ENCODE data around the gene CACNB2. TPM values are rescaled to one million over a fixed set of nuclear protein-coding genes. Genes with fewer than 3 reads are reported as not detected.

The CACNB2 gene
- total RNA-seq, 2 donors from 2014 or later, result 5.5 to 17.4 TPM

DNA sequence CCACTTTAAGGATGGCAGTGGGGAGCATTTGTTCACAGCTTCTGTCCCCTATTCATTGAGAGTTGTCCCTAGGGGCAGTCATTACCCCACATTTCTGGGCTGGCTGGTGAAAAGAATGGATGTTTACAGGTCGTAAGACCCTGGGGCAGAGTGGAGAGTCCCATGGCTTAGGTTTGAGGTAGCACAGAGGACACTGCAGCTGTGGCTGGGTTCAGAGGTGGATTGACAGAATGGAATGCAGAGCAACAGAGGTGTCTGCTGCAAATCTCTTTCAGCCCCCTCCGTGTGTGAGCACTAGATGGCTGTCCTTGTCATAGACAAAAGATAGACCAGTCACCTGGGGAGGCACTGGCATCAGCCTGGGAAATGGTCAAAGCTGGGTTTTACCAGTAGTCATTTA is 141.9 kb downstream of the CACNB2 start:
- no peaks in the 10 kb centered on the region for H3K36me3 ChIP-seq
- no peaks in the 10 kb centered on the region for H3K4me1 ChIP-seq (replicated peaks)
- H3K27me3 ChIP-seq (replicated peaks; ENCODE audit: insufficient read depth), result no peaks in the 10 kb centered on the region
- DNase-seq (ENCODE audit: low spot score), result no peak
- H3K4me3 ChIP-seq, result no peak overlapping the region
- no peak overlapping the region for H3K27ac ChIP-seq
- TF ChIP-seq, protein P1, sequence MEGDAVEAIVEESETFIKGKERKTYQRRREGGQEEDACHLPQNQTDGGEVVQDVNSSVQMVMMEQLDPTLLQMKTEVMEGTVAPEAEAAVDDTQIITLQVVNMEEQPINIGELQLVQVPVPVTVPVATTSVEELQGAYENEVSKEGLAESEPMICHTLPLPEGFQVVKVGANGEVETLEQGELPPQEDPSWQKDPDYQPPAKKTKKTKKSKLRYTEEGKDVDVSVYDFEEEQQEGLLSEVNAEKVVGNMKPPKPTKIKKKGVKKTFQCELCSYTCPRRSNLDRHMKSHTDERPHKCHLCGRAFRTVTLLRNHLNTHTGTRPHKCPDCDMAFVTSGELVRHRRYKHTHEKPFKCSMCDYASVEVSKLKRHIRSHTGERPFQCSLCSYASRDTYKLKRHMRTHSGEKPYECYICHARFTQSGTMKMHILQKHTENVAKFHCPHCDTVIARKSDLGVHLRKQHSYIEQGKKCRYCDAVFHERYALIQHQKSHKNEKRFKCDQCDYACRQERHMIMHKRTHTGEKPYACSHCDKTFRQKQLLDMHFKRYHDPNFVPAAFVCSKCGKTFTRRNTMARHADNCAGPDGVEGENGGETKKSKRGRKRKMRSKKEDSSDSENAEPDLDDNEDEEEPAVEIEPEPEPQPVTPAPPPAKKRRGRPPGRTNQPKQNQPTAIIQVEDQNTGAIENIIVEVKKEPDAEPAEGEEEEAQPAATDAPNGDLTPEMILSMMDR (IDR thresholded peaks at IDR 0.05), result no peak
- TF ChIP-seq POLR2AphosphoS5 (IDR thresholded peaks at IDR 0.05) (no peak), POLR2A (IDR thresholded peaks at IDR 0.05) (no peak)
- no peaks in the 10 kb centered on the region for H3K9me3 ChIP-seq
- WGBS, result 41% methylated on average over 2 of the region's 2 CpGs
- intact Hi-C loops (cut with DNase I), result no loop called here

DNA sequence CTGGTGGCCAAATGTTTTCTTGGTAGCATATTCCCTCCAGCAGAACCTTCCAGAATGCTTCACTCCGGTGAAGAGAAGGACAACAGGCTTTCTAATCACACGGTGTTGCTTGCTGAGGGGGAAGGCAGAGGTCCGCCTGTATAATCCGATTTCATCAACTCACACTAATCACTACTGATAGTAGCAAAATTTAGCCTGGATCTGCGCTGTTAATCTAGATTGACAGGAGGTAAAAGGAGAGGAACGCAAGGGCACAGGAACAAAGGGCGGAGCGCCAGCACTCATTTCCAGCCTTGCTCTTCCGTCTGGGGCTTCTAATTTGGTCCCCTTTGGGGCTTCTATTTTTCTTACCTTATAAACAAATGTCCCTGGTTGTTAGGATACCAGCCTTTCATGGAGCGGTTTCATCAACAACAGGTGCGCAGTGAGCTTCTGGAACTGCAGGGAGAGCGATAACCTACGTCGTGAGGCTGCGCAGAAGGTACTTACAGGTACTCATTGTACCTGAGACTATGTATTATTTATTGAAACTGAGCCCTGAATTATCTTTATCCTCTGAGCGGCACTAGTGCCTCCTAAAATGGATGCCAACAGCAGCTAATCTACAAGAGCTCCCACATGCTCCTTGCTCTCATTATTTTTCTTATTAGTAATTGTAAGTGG is 150.6 kb downstream of the CACNB2 start:
- no peaks in the 10 kb centered on the region for H3K9me3 ChIP-seq
- WGBS, result 92% methylated on average over 16 of the region's 16 CpGs
- no peaks in the 10 kb centered on the region for H3K27me3 ChIP-seq (replicated peaks; ENCODE audit: insufficient read depth)
- no peak for TF ChIP-seq POLR2AphosphoS5 (IDR thresholded peaks at IDR 0.05)
- TF ChIP-seq, protein P1 (IDR thresholded peaks at IDR 0.05), result no peak
- no peak for TF ChIP-seq POLR2A (IDR thresholded peaks at IDR 0.05)
- intact Hi-C loops (cut with DNase I), result no loop called here
- H3K36me3 ChIP-seq, result no peaks in the 10 kb centered on the region
- no peak for DNase-seq (ENCODE audit: low spot score)
- no peak overlapping the region for H3K4me3 ChIP-seq
- no peak overlapping the region for H3K27ac ChIP-seq
- no peaks in the 10 kb centered on the region for H3K4me1 ChIP-seq (replicated peaks)

DNA sequence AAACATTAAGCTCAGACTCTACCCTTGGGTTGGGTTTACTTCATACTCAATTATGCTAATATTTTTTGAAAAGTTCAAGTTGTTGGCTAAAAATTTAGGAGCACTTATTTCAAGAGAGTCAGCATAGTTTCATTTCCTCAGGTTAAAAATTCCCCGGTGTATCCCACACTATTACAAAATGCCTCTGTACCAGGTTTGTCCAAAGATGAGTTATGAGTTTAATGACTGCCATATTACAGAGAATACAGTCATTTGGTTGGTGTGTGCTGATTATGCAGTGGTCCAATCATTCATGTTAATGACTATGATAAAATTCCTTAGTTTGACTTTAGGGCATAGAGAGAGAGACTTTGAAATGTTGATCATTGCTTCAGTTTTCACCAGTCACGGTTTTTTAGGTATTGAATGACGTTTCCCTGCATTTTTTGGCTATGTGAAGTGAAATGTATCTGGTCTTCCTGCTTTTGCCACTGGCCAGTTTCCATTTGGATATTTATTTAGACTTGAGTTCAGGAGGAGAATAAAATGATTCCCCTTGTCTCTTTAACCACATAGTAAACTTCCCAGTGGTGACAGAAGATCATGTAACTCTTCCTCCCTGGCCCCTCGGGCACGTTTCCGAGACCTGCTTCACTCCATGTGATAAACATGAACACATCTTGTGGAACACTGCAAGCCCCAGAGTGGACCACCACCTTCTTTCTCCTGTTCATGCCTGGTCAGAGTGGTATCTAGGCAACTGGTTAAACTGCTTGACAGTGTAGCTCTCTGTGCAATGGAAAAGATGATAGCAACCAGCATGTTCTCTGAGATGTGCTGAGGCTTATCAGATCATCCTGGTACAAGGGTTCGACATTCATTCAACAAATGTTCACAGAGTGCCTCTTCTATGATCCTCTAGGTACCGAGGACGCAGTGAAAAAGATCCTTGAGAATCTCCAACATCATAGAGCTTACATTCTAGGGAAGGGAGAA is 153.6 kb downstream of the CACNB2 start:
- no peak overlapping the region for H3K4me3 ChIP-seq
- WGBS, result 55% methylated on average over 9 of the region's 9 CpGs

DNA sequence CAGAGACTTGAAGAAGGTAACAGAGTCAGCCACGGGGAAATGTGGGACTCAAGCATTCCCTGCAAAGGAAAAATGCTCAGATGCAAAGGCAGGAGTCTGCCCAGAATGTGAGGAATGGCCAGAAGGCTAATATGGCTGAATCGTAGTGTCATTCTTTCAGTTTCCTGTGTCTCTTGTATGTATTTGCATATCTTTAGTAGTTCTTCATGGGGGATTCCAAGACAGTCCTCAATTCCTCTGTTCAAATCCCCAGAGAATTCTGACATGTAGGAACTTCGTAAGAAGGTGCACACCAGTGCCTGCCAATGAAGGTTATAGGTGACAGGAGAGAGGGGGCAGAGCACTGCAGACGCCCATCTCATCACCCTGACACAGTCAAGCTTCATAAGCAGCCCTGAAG is 154.4 kb downstream of the CACNB2 start:
- Histone ChIP-seq H3K27ac (no peak overlapping the region), H3K27me3 (replicated peaks; ENCODE audit: insufficient read depth) (no peaks in the 10 kb centered on the region), H3K4me1 (replicated peaks) (no peaks in the 10 kb centered on the region), H3K4me3 (no peak overlapping the region), H3K36me3 (no peaks in the 10 kb centered on the region), H3K9me3 (no peaks in the 10 kb centered on the region)
- TF ChIP-seq POLR2A (IDR thresholded peaks at IDR 0.05), result no peak
- TF ChIP-seq, protein P1 (IDR thresholded peaks at IDR 0.05), result no peak
- TF ChIP-seq POLR2AphosphoS5 (IDR thresholded peaks at IDR 0.05), result no peak
- DNase-seq (ENCODE audit: low spot score), result no peak
- 88% methylated on average over 4 of the region's 4 CpGs for WGBS
- intact Hi-C loops (cut with DNase I), result no loop called here

More for the DNA sequence above, 153.6 kb downstream of the CACNB2 start:
- Histone ChIP-seq H3K9me3 (no peaks in the 10 kb centered on the region), H3K27me3 (replicated peaks; ENCODE audit: insufficient read depth) (no peaks in the 10 kb centered on the region), H3K27ac (no peak overlapping the region), H3K4me1 (replicated peaks) (no peaks in the 10 kb centered on the region), H3K36me3 (no peaks in the 10 kb centered on the region)
- no peak for DNase-seq (ENCODE audit: low spot score)
- intact Hi-C loops (cut with DNase I), result no loop called here
- TF ChIP-seq POLR2AphosphoS5 (IDR thresholded peaks at IDR 0.05) (no peak), POLR2A (IDR thresholded peaks at IDR 0.05) (no peak)
- TF ChIP-seq, protein P1 (IDR thresholded peaks at IDR 0.05), result no peak

Data from prostate gland (tissue), 2 donors.